Liver (tissue), 9 donors: ENCODE data around the gene LHFPL3. TPM values are rescaled to one million over a fixed set of nuclear protein-coding genes. Genes with fewer than 3 reads are reported as not detected.

Source experiments
- DNase-seq: peaks from one replicate; pipeline ENCODE4 v3.0.0-alpha.2; 2017; ENCODE audit warnings: low spot score
- H3K27ac ChIP-seq, 2 donors: one replicate each; pipeline ENCODE4 v1.7.0; 2013; ENCODE audit warnings: inconsistent platforms in 2 of 2, low read length in 2 of 2, control low read depth in 1 of 2, low read depth in 1 of 2, mild to moderate bottlenecking in 1 of 2
- H3K27me3 ChIP-seq, 4 donors: one replicate each; pipeline versions ENCODE4 v1.6.1 to v1.7.0; 2013; ENCODE audit warnings: low read length in 3 of 4, inconsistent platforms in 1 of 4, mild to moderate bottlenecking in 1 of 4, moderate library complexity in 1 of 4; ENCODE audit not compliant: control insufficient read depth in 4 of 4, insufficient read depth in 4 of 4
- H3K36me3 ChIP-seq, 4 donors: one replicate each; pipeline versions ENCODE4 v1.6.1 to v1.7.0; 2013; ENCODE audit warnings: low read length in 3 of 4, mild to moderate bottlenecking in 3 of 4, low read depth in 1 of 4, moderate library complexity in 1 of 4; ENCODE audit not compliant: control insufficient read depth in 4 of 4, insufficient read depth in 3 of 4
- H3K4me1 ChIP-seq, 4 donors: one replicate each; pipeline versions ENCODE4 v1.6.1 to v1.7.0; 2013; ENCODE audit warnings: low read length in 3 of 4, mild to moderate bottlenecking in 3 of 4, moderate library complexity in 1 of 4; ENCODE audit not compliant: control insufficient read depth in 4 of 4, insufficient read depth in 4 of 4
- H3K4me3 ChIP-seq, 3 donors: one replicate each; pipeline versions ENCODE4 v1.6.1 to v1.7.0; 2013; ENCODE audit warnings: low read length in 3 of 3, control low read depth in 1 of 3, low read depth in 1 of 3, mild to moderate bottlenecking in 1 of 3
- H3K9ac ChIP-seq, 2 donors: one replicate each; pipeline ENCODE4 v1.7.0; 2013; ENCODE audit warnings: low read length in 2 of 2, mild to moderate bottlenecking in 2 of 2, moderate library complexity in 2 of 2, control low read depth in 1 of 2, low read depth in 1 of 2
- H3K9me3 ChIP-seq, 4 donors: one replicate each; pipeline versions ENCODE4 v1.6.1 to v1.7.0; 2013; ENCODE audit warnings: low read length in 3 of 4; ENCODE audit not compliant: control insufficient read depth in 4 of 4
- FOXA2 ChIP-seq: IDR thresholded peaks from 2 replicates; pipeline ENCODE4 v1.6.1; 2016; ENCODE audit warnings: antibody characterized with exemption
- GABPA ChIP-seq, 2 donors: IDR thresholded peaks in 1 of 2; conservative IDR thresholded peaks in 1 of 2; 2 replicates each; pipeline ENCODE4 v1.6.1; 2016; ENCODE audit warnings: antibody characterized with exemption in 2 of 2, mild to moderate bottlenecking in 1 of 2, moderate library complexity in 1 of 2
- HNF4A ChIP-seq, 2 donors: conservative IDR thresholded peaks; 2 replicates each; pipeline ENCODE4 v1.6.1; 2016; ENCODE audit warnings: antibody characterized with exemption in 2 of 2, mild to moderate bottlenecking in 2 of 2
- JUND ChIP-seq, 2 donors: IDR thresholded peaks; 2 replicates each; pipeline ENCODE4 v1.6.1; 2016; ENCODE audit warnings: antibody characterized with exemption in 2 of 2
- NR2F2 ChIP-seq: IDR thresholded peaks from 2 replicates; pipeline ENCODE4 v1.6.1; 2016; ENCODE audit warnings: antibody characterized with exemption
- RAD21 ChIP-seq, 2 donors: IDR thresholded peaks; 2 replicates each; pipeline ENCODE4 v1.6.1; 2016; ENCODE audit warnings: antibody characterized with exemption in 2 of 2, mild to moderate bottlenecking in 2 of 2
- RXRA ChIP-seq, 2 donors: IDR thresholded peaks; 2 replicates each; pipeline ENCODE4 v1.6.1; 2017 to 2018; ENCODE audit warnings: antibody characterized with exemption in 2 of 2, mild to moderate bottlenecking in 1 of 2
- TAF1 ChIP-seq: conservative IDR thresholded peaks from 2 replicates; pipeline ENCODE4 v1.6.1; 2016; ENCODE audit warnings: antibody characterized with exemption, mild to moderate bottlenecking
- YY1 ChIP-seq: IDR thresholded peaks from 2 replicates; pipeline ENCODE4 v1.6.1; 2016; ENCODE audit warnings: antibody characterized with exemption, mild to moderate bottlenecking
- WGBS: extraction: QIAGEN DNeasy Blood & Tissue Kit; methylation state at CpG from one replicate; pipeline ENCODE4 v1.1.7; 2013; 5-methylcytosine and 5-hydroxymethylcytosine counted together
- polyA plus RNA-seq, 2 donors: library from polyadenylated mRNA; stranded (reverse) in 1 of 2; unstranded in 1 of 2; fragments of 200-250 nt in 1 of 2; fragments of >200 nt in 1 of 2; fragmentation: Nextera tagmentation in 1 of 2; extraction: Ambion mirVana in 1 of 2; gene quantifications; one replicate each; pipeline versions ENCODE4 v1.2.1 to v1.2.3, GENCODE V29; 2013 to 2015
- total RNA-seq, 2 donors: library from RNA; depleted of rRNA; stranded (reverse); fragments of >200 nt; gene quantifications; one replicate each; pipeline ENCODE4 v1.2.3, GENCODE V29; 2014
- TF ChIP-seq, protein P1 (sequence below): IDR thresholded peaks from 2 replicates; pipeline ENCODE4 v1.6.1; 2016; ENCODE audit warnings: antibody characterized with exemption
- TF ChIP-seq, protein P2 (sequence below): IDR thresholded peaks from 2 replicates; pipeline ENCODE4 v1.6.1; 2016; ENCODE audit warnings: antibody characterized with exemption
- TF ChIP-seq, protein P3 (sequence below): IDR thresholded peaks from 2 replicates; pipeline ENCODE4 v1.6.1; 2016; ENCODE audit warnings: antibody characterized with exemption, mild to moderate bottlenecking
- TF ChIP-seq, protein P4 (sequence below): IDR thresholded peaks from 2 replicates; pipeline ENCODE4 v1.6.1; 2016; ENCODE audit warnings: antibody characterized with exemption
- TF ChIP-seq, protein P5 (sequence below): fragments of 150-350 bp; IDR thresholded peaks from 2 replicates; pipeline ENCODE4 v1.5.1; 2017; ENCODE audit warnings: improper control_type of control experiment, low read depth, low read length; ENCODE audit not compliant: missing input control
- donor health status: healthy.
- donor health status: healthy.
- donor health status: healthy.
- donor health status: healthy.
- donor health status: healthy.

Gene LHFPL3
- total and polyA plus RNA-seq, 4 donors: not detected

DNA sequence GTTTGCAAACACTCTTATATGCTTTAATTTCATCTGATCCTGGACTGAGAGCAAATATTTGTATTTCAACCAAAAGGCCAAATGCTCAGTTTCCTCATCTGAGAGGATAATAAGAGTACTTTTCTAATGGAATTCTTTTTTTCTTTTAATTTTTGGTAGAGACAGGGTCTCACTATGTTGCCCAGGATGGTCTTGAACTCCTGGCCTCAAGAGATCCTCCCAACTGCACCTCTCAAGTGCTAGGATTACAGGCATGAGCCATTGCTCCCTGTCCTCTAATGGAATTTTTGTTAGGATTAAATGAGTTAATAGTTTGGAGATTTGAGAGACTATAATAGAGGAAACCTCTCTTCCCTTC lies 617.2 kb downstream of the LHFPL3 start (continued):
- TF ChIP-seq GABPA (IDR thresholded peaks at IDR 0.05 in 1 of 2, conservative IDR thresholded peaks at IDR 0.05 in 1 of 2) (no peak), HNF4A (conservative IDR thresholded peaks at IDR 0.05) (no peak)

DNA sequence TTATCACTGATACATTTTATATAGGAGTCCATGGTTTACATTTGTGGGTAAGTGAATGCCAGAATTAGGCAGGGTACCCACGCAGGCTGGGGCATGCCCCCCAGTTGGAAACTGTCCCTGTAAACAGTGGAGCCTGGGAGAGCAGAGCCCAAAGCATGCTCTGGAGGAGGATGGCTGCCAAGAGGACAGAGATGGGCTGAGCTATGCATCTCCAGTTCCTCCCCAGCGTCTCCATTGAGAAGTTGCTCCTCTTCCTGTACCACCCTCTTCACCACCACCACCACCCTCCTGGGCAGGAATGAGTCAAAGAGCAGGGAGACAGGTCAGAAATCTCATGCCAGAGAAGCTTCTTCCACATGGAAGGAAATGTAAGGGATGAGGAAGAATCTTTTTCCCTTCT lies 617.9 kb downstream of the LHFPL3 start:
- no peak overlapping the region for H3K4me3 ChIP-seq
- H3K4me1 ChIP-seq: no peaks in the 10 kb centered on the region
- no peak overlapping the region for H3K9ac ChIP-seq
- H3K27ac ChIP-seq: no peak overlapping the region
- TF ChIP-seq, protein P1, sequence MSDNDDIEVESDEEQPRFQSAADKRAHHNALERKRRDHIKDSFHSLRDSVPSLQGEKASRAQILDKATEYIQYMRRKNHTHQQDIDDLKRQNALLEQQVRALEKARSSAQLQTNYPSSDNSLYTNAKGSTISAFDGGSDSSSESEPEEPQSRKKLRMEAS: no peak
- TF ChIP-seq, protein P2, sequence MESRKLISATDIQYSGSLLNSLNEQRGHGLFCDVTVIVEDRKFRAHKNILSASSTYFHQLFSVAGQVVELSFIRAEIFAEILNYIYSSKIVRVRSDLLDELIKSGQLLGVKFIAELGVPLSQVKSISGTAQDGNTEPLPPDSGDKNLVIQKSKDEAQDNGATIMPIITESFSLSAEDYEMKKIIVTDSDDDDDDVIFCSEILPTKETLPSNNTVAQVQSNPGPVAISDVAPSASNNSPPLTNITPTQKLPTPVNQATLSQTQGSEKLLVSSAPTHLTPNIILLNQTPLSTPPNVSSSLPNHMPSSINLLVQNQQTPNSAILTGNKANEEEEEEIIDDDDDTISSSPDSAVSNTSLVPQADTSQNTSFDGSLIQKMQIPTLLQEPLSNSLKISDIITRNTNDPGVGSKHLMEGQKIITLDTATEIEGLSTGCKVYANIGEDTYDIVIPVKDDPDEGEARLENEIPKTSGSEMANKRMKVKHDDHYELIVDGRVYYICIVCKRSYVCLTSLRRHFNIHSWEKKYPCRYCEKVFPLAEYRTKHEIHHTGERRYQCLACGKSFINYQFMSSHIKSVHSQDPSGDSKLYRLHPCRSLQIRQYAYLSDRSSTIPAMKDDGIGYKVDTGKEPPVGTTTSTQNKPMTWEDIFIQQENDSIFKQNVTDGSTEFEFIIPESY: no peak
- TF ChIP-seq RAD21 (IDR thresholded peaks at IDR 0.05) (no peak), RXRA (IDR thresholded peaks at IDR 0.05) (no peak), FOXA2 (no peak), NR2F2 (no peak), JUND (IDR thresholded peaks at IDR 0.05) (no peak), YY1 (no peak), TAF1 (no peak), HNF4A (conservative IDR thresholded peaks at IDR 0.05) (no peak), GABPA (IDR thresholded peaks at IDR 0.05 in 1 of 2, conservative IDR thresholded peaks at IDR 0.05 in 1 of 2) (no peak)
- TF ChIP-seq, protein P3, sequence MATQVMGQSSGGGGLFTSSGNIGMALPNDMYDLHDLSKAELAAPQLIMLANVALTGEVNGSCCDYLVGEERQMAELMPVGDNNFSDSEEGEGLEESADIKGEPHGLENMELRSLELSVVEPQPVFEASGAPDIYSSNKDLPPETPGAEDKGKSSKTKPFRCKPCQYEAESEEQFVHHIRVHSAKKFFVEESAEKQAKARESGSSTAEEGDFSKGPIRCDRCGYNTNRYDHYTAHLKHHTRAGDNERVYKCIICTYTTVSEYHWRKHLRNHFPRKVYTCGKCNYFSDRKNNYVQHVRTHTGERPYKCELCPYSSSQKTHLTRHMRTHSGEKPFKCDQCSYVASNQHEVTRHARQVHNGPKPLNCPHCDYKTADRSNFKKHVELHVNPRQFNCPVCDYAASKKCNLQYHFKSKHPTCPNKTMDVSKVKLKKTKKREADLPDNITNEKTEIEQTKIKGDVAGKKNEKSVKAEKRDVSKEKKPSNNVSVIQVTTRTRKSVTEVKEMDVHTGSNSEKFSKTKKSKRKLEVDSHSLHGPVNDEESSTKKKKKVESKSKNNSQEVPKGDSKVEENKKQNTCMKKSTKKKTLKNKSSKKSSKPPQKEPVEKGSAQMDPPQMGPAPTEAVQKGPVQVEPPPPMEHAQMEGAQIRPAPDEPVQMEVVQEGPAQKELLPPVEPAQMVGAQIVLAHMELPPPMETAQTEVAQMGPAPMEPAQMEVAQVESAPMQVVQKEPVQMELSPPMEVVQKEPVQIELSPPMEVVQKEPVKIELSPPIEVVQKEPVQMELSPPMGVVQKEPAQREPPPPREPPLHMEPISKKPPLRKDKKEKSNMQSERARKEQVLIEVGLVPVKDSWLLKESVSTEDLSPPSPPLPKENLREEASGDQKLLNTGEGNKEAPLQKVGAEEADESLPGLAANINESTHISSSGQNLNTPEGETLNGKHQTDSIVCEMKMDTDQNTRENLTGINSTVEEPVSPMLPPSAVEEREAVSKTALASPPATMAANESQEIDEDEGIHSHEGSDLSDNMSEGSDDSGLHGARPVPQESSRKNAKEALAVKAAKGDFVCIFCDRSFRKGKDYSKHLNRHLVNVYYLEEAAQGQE: no peak
- TF ChIP-seq, protein P4, sequence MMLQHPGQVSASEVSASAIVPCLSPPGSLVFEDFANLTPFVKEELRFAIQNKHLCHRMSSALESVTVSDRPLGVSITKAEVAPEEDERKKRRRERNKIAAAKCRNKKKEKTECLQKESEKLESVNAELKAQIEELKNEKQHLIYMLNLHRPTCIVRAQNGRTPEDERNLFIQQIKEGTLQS: no peak
- TF ChIP-seq, protein P5, sequence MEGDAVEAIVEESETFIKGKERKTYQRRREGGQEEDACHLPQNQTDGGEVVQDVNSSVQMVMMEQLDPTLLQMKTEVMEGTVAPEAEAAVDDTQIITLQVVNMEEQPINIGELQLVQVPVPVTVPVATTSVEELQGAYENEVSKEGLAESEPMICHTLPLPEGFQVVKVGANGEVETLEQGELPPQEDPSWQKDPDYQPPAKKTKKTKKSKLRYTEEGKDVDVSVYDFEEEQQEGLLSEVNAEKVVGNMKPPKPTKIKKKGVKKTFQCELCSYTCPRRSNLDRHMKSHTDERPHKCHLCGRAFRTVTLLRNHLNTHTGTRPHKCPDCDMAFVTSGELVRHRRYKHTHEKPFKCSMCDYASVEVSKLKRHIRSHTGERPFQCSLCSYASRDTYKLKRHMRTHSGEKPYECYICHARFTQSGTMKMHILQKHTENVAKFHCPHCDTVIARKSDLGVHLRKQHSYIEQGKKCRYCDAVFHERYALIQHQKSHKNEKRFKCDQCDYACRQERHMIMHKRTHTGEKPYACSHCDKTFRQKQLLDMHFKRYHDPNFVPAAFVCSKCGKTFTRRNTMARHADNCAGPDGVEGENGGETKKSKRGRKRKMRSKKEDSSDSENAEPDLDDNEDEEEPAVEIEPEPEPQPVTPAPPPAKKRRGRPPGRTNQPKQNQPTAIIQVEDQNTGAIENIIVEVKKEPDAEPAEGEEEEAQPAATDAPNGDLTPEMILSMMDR: no peak
- no peak for DNase-seq
- H3K36me3 ChIP-seq: no peaks in the 10 kb centered on the region
- no peaks in the 10 kb centered on the region for H3K9me3 ChIP-seq
- no peaks in the 10 kb centered on the region for H3K27me3 ChIP-seq
- WGBS: 47% methylated on average over 2 of the region's 2 CpGs
